HG02970 (cell line): ENCODE measurements around the gene AGAP3.

Source experiments
- ATAC-seq: cut with Tn5 transposase; IDR thresholded peaks from one replicate; pipeline ENCODE4 v1.9.1; 2021; ENCODE audit warnings: mild to moderate bottlenecking, moderate library complexity, moderate number of reproducible peaks; ENCODE audit not compliant: unreplicated experiment, low FRiP score

The AGAP3 gene

GRCh38 chr7:151086802-151087244 is 548 bp downstream of the AGAP3 start:
- ATAC-seq = no peak

- ATAC-seq = no peak
Measured at GRCh38 chr7:151087245-151088018, 1.2 kb downstream of the AGAP3 start.

GRCh38 chr7:151088019-151088855 is 2.0 kb downstream of the AGAP3 start:
- ATAC-seq = no peak

GRCh38 chr7:151088856-151089699 is 2.8 kb downstream of the AGAP3 start:
- ATAC-seq = no peak

- ATAC-seq = no peak
Measured at GRCh38 chr7:151089893-151090730, 3.8 kb downstream of the AGAP3 start.

GRCh38 chr7:151091003-151091402 is 4.7 kb downstream of the AGAP3 start:
- ATAC-seq = no peak

- ATAC-seq = no peak
Measured at GRCh38 chr7:151091431-151091830, 5.2 kb downstream of the AGAP3 start.

GRCh38 chr7:151091988-151092387 is 5.7 kb downstream of the AGAP3 start:
- ATAC-seq = no peak

- no peak for ATAC-seq
Measured at GRCh38 chr7:151093748-151094147, 7.5 kb downstream of the AGAP3 start.

- no peak for ATAC-seq
Measured at GRCh38 chr7:151094675-151095074, 8.4 kb downstream of the AGAP3 start.

- ATAC-seq = no peak
Measured at GRCh38 chr7:151095123-151095797, 9.0 kb downstream of the AGAP3 start.

- no peak for ATAC-seq
Measured at GRCh38 chr7:151095828-151096475, 9.7 kb downstream of the AGAP3 start.

GRCh38 chr7:151099486-151100211 is 13.4 kb downstream of the AGAP3 start:
- no peak for ATAC-seq

- no peak for ATAC-seq
Measured at GRCh38 chr7:151100921-151101320, 14.6 kb downstream of the AGAP3 start.

GRCh38 chr7:151101621-151102396 is 15.5 kb downstream of the AGAP3 start:
- ATAC-seq = no peak

GRCh38 chr7:151102991-151103390 is 16.7 kb downstream of the AGAP3 start:
- no peak for ATAC-seq

- no peak for ATAC-seq
Measured at GRCh38 chr7:151103973-151104372, 17.7 kb downstream of the AGAP3 start.
